Measurements from ENCODE around the gene MRFAP1.

DNA sequence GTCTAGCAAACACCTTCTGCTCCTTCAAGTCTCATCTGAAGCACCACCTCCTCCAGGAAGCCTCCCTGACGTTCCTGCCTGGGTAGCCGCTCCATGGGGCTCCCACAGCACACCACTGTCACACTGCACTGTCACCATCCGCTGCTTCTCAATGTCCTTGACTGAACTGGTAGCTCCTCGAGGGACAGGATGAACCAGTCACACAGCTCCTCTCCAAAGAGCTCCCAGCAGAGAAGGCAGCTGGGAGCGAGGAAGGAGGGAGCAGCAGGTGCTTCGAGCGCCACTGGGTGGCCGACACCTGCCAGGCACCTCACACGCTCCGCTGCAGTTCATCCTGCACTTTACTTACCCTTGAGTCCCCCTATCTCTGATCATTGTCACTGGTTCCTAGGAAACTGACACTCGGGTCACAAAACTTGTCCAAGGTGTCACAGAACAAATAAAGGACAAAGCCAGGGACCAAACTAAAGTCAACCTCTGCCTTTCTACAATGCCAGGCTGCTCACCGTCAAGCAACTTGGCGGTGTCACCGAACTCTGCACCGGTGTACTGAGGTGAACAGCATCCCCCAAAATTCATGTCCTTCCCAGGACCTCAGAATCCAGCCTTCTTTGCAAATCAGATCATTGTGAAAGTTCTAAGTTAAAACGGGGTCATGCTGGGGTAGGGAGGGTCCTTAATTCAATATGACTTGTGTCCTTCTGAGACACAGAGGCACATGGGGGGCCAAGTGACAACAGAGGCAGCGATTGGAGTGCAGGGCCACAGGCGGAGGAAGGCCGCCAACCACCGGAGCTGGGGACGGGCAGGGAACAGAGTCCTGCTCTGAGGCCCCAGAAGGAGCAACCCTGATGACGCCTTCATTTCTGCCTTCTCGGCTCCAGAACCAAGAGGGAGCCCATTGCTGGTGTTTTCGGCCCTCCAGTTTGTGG lies 47.7 kb downstream of the MRFAP1 start:
- TF ChIP-seq, protein P1, sequence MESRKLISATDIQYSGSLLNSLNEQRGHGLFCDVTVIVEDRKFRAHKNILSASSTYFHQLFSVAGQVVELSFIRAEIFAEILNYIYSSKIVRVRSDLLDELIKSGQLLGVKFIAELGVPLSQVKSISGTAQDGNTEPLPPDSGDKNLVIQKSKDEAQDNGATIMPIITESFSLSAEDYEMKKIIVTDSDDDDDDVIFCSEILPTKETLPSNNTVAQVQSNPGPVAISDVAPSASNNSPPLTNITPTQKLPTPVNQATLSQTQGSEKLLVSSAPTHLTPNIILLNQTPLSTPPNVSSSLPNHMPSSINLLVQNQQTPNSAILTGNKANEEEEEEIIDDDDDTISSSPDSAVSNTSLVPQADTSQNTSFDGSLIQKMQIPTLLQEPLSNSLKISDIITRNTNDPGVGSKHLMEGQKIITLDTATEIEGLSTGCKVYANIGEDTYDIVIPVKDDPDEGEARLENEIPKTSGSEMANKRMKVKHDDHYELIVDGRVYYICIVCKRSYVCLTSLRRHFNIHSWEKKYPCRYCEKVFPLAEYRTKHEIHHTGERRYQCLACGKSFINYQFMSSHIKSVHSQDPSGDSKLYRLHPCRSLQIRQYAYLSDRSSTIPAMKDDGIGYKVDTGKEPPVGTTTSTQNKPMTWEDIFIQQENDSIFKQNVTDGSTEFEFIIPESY (IDR thresholded peaks at IDR 0.05), result no peak
- no peak for TF ChIP-seq MEF2A (IDR thresholded peaks at IDR 0.05; ENCODE audit: insufficient read depth, low read depth, low read length)
- TF ChIP-seq MEF2B (IDR thresholded peaks at IDR 0.05; ENCODE audit: partially characterized antibody, poor library complexity, severe bottlenecking), result no peak
- no peak for TF ChIP-seq SP1 (IDR thresholded peaks at IDR 0.05; ENCODE audit: low read depth, low read length)
- TF ChIP-seq, protein P2, sequence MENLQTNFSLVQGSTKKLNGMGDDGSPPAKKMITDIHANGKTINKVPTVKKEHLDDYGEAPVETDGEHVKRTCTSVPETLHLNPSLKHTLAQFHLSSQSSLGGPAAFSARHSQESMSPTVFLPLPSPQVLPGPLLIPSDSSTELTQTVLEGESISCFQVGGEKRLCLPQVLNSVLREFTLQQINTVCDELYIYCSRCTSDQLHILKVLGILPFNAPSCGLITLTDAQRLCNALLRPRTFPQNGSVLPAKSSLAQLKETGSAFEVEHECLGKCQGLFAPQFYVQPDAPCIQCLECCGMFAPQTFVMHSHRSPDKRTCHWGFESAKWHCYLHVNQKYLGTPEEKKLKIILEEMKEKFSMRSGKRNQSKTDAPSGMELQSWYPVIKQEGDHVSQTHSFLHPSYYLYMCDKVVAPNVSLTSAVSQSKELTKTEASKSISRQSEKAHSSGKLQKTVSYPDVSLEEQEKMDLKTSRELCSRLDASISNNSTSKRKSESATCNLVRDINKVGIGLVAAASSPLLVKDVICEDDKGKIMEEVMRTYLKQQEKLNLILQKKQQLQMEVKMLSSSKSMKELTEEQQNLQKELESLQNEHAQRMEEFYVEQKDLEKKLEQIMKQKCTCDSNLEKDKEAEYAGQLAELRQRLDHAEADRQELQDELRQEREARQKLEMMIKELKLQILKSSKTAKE (IDR thresholded peaks at IDR 0.05; ENCODE audit: low read depth, poor library complexity, severe bottlenecking), result no peak

Data from GM12878 (cell line).